ENCODE measurements around the gene BCL7A. TPM values are rescaled to one million over a fixed set of nuclear protein-coding genes. Genes with fewer than 3 reads are reported as not detected.

Gene BCL7A
- polyA plus RNA-seq, 3 donors: 0.34 to 0.79 (median 0.56) TPM

DNA sequence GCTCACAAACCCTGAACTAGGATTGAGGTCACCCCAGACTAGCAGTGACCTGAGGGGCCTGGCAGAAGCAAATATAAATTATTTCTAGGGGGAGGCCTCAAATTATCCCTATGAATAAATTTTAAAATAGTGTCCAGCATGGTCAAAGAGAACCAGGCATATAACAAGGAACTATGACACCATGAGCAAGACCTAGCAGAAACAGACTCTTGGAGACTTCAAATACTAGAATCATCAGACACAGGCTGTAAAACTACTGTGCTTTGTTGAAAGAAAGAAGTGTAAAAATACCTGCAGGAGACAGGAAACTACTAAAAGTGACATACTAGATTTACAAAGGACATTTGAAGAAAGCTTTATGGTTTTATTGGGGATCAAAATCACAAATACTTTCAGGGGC is 3.2 kb upstream of the BCL7A start:
- Mint-ChIP-seq H3K36me3 (peaks cover 6% of the 10 kb centered on the region in 2 donors), H3K4me3 (no peak overlapping the region), H3K27me3 (ENCODE audit: low read depth in 3 of 3) (peaks cover 28 to 39% (median 32%) of the 10 kb centered on the region in 3 donors), H3K27ac (no peak overlapping the region), H3K4me1 (peaks cover 24% of the 10 kb centered on the region), H3K9me3 (peaks cover 12 to 36% (median 27%) of the 10 kb centered on the region in 7 donors)
- DNase-seq: no peak
- TF ChIP-seq, protein P1, sequence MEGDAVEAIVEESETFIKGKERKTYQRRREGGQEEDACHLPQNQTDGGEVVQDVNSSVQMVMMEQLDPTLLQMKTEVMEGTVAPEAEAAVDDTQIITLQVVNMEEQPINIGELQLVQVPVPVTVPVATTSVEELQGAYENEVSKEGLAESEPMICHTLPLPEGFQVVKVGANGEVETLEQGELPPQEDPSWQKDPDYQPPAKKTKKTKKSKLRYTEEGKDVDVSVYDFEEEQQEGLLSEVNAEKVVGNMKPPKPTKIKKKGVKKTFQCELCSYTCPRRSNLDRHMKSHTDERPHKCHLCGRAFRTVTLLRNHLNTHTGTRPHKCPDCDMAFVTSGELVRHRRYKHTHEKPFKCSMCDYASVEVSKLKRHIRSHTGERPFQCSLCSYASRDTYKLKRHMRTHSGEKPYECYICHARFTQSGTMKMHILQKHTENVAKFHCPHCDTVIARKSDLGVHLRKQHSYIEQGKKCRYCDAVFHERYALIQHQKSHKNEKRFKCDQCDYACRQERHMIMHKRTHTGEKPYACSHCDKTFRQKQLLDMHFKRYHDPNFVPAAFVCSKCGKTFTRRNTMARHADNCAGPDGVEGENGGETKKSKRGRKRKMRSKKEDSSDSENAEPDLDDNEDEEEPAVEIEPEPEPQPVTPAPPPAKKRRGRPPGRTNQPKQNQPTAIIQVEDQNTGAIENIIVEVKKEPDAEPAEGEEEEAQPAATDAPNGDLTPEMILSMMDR (IDR thresholded peaks at IDR 0.05): no peak
- Histone ChIP-seq H3K4me2 (replicated peaks; ENCODE audit: extremely low read depth, low read length, poor library complexity, severe bottlenecking) (no peak overlapping the region), H3K27me3 (ENCODE audit: control insufficient read depth in 2 of 2, insufficient read depth in 2 of 2, low read length in 2 of 2) (peaks cover 2 to 18% of the 10 kb centered on the region in 2 donors), H4K20me1 (ENCODE audit: insufficient read depth, low read length) (no peaks in the 10 kb centered on the region), H2AFZ (ENCODE audit: insufficient read depth, low read depth, low read length, poor library complexity, severe bottlenecking) (no peak overlapping the region), H3K4me3 (replicated peaks in 1 of 3; ENCODE audit: low read depth in 2 of 3, low read length in 3 of 3) (no peak overlapping the region), H3K36me3 (replicated peaks in 1 of 2; ENCODE audit: control insufficient read depth in 1 of 2, insufficient read depth in 2 of 2, low read length in 2 of 2) (no peaks in the 10 kb centered on the region), H3K4me1 (ENCODE audit: control insufficient read depth in 1 of 2, insufficient read depth in 2 of 2, low read length in 2 of 2) (peaks cover 21 to 22% of the 10 kb centered on the region in 2 donors), H3K9me3 (replicated peaks in 1 of 2; ENCODE audit: control insufficient read depth in 1 of 2, insufficient read depth in 1 of 2, low read length in 2 of 2) (peaks cover 11 to 13% of the 10 kb centered on the region in 2 donors), H3K9ac (ENCODE audit: insufficient read depth, low read length, poor library complexity, severe bottlenecking) (no peak overlapping the region), H3K79me2 (ENCODE audit: insufficient read depth, low read length) (peaks cover 5% of the 10 kb centered on the region), H3K27ac (ENCODE audit: low read depth in 1 of 2, low read length in 2 of 2) (no peak overlapping the region)
- intact Hi-C loops (cut with micrococcal nuclease): no loop called here

DNA sequence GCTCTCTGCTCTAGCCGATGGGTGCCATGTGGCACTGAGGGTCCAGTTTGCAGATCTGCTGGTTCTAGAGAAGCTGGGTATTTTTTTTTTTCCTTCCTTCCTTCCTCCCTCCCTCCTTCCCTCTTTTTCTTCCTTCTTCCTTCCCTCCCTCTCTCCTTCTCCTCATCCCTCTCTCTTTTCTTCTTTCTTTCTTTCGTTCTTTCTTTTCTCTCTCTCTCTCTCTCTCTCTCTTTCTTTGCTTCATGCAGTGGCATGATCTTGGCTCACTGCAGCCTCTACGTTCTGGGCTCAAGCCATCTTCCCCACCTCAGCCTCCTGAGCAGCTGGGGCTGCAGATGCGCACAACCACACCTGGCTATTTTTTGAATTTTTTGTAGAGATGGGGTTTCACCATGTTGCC is 2.7 kb upstream of the BCL7A start:
- DNase-seq: no peak
- no peak overlapping the region for H2AFZ ChIP-seq (ENCODE audit: insufficient read depth, low read depth, low read length, poor library complexity, severe bottlenecking)
- H3K4me3 ChIP-seq (replicated peaks in 1 of 3; ENCODE audit: low read depth in 2 of 3, low read length in 3 of 3): no peak overlapping the region
- peaks cover 8% of the 10 kb centered on the region for H3K79me2 ChIP-seq (ENCODE audit: insufficient read depth, low read length)
- H3K9ac ChIP-seq (ENCODE audit: insufficient read depth, low read length, poor library complexity, severe bottlenecking): no peak overlapping the region
- H3K9me3 ChIP-seq (replicated peaks in 1 of 2; ENCODE audit: control insufficient read depth in 1 of 2, insufficient read depth in 1 of 2, low read length in 2 of 2): peaks cover 11 to 13% of the 10 kb centered on the region in 2 donors
- H3K27me3 Mint-ChIP-seq (ENCODE audit: low read depth in 3 of 3): peaks cover 31 to 44% (median 36%) of the 10 kb centered on the region in 3 donors
- WGBS (ENCODE audit: insufficient coverage): 100% methylated on average over 1 of the region's 4 CpGs
- H3K27me3 ChIP-seq (ENCODE audit: control insufficient read depth in 2 of 2, insufficient read depth in 2 of 2, low read length in 2 of 2): peaks cover 2 to 22% of the 10 kb centered on the region in 2 donors
- no peaks in the 10 kb centered on the region for H3K36me3 ChIP-seq (replicated peaks in 1 of 2; ENCODE audit: control insufficient read depth in 1 of 2, insufficient read depth in 2 of 2, low read length in 2 of 2)
- H3K36me3 Mint-ChIP-seq: peaks cover 6% of the 10 kb centered on the region in 2 donors
- peaks cover 21 to 22% of the 10 kb centered on the region in 2 donors for H3K4me1 ChIP-seq (ENCODE audit: control insufficient read depth in 1 of 2, insufficient read depth in 2 of 2, low read length in 2 of 2)
- H3K27ac Mint-ChIP-seq: no peak overlapping the region
- intact Hi-C loops (cut with micrococcal nuclease): no loop called here
- H3K9me3 Mint-ChIP-seq: peaks cover 12 to 37% (median 27%) of the 10 kb centered on the region in 7 donors
- peaks cover 21% of the 10 kb centered on the region for H3K4me1 Mint-ChIP-seq
- no peak overlapping the region for H3K4me2 ChIP-seq (replicated peaks; ENCODE audit: extremely low read depth, low read length, poor library complexity, severe bottlenecking)
- TF ChIP-seq, protein P1 (IDR thresholded peaks at IDR 0.05): no peak
- H4K20me1 ChIP-seq (ENCODE audit: insufficient read depth, low read length): no peaks in the 10 kb centered on the region
- H3K4me3 Mint-ChIP-seq: no peak overlapping the region
- no peak overlapping the region for H3K27ac ChIP-seq (ENCODE audit: low read depth in 1 of 2, low read length in 2 of 2)

All from CD14-positive monocyte (primary cell).